AG08396 (cell line): ENCODE measurements around the gene RBM7.

Source experiments
- DNase-seq: peaks from one replicate; pipeline ENCODE4 v3.0.0; 2012; ENCODE audit warnings: low spot score, mixed read lengths

RBM7 gene

GRCh38 chr11:114396916-114397315, 3.5 kb upstream of the RBM7 start:
- DNase-seq = no peak

DNA sequence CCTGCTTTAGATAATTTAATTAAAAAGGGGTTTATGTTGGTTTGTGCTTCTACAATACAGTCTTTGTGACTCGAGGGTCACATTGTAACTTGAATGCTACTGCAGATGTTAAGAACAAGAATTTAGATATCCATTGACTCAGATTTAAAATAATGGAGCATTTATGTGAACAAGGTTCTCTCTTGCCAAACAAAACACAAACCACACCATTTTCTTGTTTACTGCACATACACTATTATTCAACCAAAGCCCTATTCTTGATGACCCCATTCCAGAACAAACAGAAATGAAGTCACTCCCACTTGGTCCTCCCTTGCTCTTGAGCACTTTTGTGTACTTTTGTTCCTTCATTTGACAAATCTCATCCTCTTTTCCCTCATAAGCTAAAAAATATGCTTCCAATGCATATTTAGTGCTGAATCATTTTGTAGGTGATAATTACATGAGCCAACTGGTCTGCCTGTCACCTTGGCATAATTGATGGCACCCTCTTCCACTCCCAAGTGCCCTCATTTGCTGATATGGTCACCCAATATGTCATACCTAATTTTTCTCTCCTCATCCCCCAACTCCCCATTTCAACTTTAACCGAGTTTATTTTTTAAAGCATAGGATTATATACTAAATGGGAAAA, 3.0 kb upstream of the RBM7 start:
- DNase-seq = no peak

- DNase-seq = no peak
Observed at GRCh38 chr11:114398303-114398920, 2.1 kb upstream of the RBM7 start.

GRCh38 chr11:114399490-114400215, 813 bp upstream of the RBM7 start:
- DNase-seq = peak; percentile 35

- no peak for DNase-seq
Observed at GRCh38 chr11:114400915-114401223, 403 bp downstream of the RBM7 start.

DNA sequence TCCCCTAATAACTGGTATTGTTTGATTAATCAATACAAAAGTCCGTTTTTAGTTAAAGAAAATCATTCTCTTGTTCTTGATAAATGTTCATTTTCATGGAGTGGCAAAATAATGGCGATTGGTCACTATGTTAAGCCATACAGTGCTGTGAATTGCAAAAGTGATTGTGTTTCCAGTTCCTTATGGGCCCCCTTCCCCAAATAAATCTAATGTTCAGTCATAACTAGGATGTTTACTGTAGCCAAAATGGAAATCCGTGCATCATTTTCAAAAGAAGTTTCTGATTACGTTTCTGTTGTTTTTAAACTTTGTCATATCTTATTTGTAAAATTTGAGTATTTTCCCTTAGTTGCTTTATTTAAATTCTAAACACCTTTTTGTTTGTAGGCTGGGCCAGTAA, 845 bp downstream of the RBM7 start:
- DNase-seq = no peak

GRCh38 chr11:114412946-114413345, 12.5 kb downstream of the RBM7 start:
- DNase-seq = no peak

GRCh38 chr11:114413958-114414357, 13.5 kb downstream of the RBM7 start:
- no peak for DNase-seq

- DNase-seq = no peak
Observed at GRCh38 chr11:114416441-114416961, 16.0 kb downstream of the RBM7 start.

GRCh38 chr11:114426280-114426679, 25.8 kb downstream of the RBM7 start:
- no peak for DNase-seq

- DNase-seq = no peak
Observed at GRCh38 chr11:114430290-114430689, 29.8 kb downstream of the RBM7 start.

DNA sequence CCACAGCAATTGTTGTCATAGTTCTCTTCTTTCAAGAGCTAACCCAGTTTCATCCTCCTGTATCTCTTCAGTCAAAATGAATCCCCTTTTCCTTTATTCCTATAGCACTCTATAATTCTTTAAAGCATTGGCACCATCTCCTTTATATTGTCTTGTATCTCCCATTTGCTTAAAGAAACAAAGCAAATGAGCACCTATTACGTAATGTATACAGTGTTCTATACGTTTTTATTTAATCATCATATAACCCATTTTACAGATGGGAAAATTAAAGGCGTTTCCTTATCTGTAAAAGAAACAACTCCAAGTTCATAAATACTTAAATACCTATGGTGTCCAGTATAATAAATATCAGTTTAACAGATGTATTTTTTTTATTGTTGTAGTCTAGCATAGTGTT, 32.4 kb downstream of the RBM7 start:
- no peak for DNase-seq

DNA sequence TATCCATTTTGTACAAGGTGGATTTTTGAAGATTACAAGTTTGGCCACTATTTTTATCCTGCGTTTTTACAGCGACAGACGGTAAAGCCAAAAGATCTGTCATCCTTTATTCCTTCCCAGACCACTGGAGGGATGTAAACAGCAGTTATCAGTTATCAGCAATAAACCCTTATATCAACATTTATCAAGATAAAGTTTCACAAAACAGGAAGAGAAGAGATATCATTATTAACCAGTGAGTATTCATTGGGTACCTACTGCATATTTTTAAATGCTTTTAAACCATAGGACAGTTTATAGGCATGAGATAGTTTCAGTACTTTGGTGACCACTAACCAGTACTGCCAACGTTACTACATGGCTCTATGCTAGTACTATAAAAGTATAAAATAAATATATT, 32.9 kb downstream of the RBM7 start:
- DNase-seq = no peak

- no peak for DNase-seq
Observed at GRCh38 chr11:114438303-114438702, 37.8 kb downstream of the RBM7 start.

DNA sequence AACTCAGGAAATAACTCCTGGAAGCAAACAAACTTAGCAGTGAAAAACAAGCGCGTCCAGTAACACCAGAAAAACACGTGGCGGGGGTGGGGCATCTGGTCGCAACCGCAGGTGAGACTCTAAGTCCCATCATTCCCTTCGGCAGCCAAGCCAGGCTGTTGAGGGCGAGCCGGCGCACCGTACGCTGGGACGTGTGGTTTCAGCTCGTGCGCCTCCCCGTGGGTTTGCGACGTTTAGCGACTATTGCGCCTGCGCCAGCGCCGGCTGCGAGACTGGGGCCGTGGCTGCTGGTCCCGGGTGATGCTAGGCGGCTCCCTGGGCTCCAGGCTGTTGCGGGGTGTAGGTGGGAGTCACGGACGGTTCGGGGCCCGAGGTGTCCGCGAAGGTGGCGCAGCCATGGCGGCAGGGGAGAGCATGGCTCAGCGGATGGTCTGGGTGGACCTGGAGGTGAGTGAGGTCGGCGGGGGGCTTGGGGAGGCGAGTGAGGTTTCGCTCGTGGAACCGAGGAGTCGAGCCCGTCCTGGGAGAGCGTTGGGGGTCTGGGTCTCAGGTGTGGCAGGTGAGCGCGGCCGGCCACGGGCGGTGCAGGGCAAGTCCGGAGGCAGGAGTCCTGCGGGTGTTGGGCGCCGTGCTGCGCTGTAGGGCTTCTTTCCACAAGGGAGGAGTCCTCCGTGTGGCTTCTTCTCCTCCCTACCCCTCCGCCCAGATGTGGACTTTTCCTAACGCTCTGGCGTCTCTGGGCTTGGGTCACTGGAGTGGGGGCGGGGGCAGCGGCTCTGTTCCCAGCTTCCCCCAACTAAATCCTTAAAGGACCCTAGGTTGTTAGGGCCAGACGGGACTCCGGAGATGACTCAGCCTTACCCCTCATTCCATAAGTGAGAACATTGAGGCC, 39.0 kb downstream of the RBM7 start, which contains the start of gene REXO2:
Gene REXO2, plus strand, starts transcription at position 239 of the 892 bp plus-strand sequence. Its CDS starts 62 bp downstream, at position 301.
- peak; percentile 95 for DNase-seq

DNA sequence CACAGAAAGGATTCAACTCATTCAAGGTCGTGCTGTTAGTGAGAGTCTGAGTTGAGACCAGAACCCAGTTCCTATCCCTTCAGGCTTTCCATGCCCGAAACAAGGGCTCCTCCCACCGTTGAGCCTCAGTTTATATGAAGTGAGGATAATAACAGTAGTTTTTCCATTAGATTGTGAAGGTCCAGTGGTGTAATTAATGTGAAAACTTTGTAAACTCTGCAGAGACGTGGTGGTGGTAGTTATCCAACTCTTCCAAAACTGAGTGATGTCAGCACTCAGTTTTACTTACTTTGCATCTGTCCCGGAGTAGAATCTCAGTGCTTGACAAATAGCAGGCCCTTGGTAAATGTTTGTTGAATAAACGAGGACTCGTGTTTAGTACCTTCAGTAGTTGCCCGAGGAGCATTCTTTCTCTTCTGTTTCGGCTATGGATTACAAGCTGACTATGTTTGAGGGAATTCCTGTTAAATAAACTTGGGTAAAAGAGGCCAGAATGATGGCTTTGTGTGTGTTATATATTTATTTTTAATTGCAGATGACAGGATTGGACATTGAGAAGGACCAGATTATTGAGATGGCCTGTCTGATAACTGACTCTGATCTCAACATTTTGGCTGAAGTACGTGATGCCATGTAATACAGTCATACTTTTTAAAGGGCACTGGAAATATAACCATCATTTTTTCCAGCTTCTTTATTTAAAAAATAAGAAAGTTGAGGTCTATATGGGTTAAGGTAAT, 39.8 kb downstream of the RBM7 start:
- peak; percentile 27 for DNase-seq

- DNase-seq = no peak
Observed at GRCh38 chr11:114440971-114441763, 40.7 kb downstream of the RBM7 start.

DNA sequence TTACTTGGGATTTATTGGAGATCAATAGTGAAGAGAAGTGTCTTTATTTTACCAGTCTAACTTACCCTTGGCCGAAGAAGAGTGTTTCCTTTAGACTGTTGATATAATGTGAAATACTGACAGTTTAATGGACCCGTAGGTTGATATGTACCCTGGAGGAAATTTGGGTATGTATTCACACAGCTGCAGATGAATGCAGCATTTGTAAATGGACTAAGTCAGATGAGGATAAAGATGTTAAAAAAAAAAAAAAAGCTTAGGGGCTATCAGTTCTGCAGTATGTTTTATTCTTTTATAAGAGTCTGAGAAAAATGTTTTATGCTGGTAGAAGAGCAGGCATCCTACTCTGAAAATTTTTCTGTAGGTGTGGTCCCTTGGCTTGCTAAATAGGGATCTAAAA, 41.5 kb downstream of the RBM7 start:
- DNase-seq = no peak

DNA sequence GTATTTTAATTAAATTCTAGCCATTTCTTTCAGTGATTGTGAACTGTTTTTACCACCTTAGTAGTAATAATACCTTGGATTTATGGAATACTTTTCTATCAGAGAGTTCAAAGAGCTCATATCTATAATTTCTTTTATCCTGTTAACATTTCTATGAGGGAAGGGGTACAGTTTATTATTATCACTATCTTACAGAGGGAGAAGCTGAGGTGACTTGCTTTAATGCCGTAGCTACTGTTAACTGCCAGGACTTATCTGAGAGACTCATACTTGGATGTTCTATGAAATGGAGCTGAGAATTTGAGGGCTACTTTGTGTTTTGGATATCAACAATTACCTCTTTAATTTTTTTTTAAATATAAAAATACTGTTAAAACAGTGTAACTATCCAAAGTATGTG, 42.1 kb downstream of the RBM7 start:
- DNase-seq = no peak

DNA sequence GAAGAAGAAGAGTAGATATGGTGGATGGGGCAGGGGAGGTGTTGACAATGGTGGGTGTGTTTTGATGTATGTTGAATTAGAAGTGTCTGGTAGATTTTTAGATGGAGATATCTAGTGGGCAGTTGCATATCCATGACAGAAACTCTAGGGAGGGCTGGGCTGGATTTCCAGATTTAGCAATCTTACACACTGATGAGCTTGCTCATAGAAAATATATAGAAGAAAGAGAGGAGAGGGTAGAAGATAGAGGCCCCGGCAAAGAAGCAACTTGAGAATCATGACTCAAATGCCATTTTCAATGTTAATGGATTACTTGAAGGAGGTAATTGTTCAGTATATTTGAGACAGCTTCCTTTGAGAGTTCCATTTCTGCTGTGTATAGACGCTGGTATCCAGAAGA, 47.0 kb downstream of the RBM7 start:
- peak; percentile 4 for DNase-seq

DNA sequence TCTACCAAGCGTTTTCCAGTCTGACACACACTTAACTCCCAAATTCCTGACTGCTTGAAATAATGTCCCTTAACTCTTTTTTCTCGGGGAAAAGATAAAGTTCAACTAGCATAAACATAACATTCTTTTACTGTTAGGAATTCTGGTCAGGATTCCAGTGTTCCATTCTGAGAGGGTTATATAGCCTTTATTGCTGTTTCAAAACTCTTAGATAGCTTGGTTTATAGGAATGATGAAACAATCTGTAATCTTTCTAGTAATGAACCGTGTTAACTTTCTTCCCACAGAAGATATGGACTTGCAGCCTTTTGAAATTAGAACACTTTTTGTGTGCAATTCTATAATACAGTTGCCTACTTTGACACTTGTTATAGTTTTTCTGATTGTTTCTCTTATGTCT, 47.4 kb downstream of the RBM7 start:
- peak; percentile 36 for DNase-seq
